Kidney epithelial cell (primary cell): ENCODE data around the gene RELA. TPM values are rescaled to one million over a fixed set of nuclear protein-coding genes. Genes with fewer than 3 reads are reported as not detected.

Experiments
- DNase-seq: peaks from one replicate; pipeline ENCODE4 v3.0.0-alpha.2; 2010; ENCODE audit warnings: low read depth
- H3K27me3 ChIP-seq: 2 replicates; pipeline ENCODE4 v1.6.0; 2011; ENCODE audit warnings: low read length; ENCODE audit not compliant: control insufficient read depth, insufficient read depth
- H3K36me3 ChIP-seq: 2 replicates; pipeline ENCODE4 v1.5.1; 2011; ENCODE audit warnings: low read length; ENCODE audit not compliant: control insufficient read depth, insufficient read depth
- H3K4me3 ChIP-seq: 2 replicates; pipeline ENCODE4 v1.5.1; 2011; ENCODE audit warnings: low read depth, mild to moderate bottlenecking, control low read depth, low read length
- total RNA-seq: library from RNA; depleted of rRNA; stranded (reverse); fragments of >200 nt; gene quantifications from 2 replicates; pipeline ENCODE4 v1.2.3, GENCODE V29; 2015
- TF ChIP-seq, protein P1 (sequence below): IDR thresholded peaks from 2 replicates; pipeline ENCODE4 v1.5.1; 2011; ENCODE audit warnings: mild to moderate bottlenecking, moderate library complexity, low read length, control low read depth, inconsistent platforms; ENCODE audit not compliant: insufficient read depth, poor library complexity, severe bottlenecking

RELA gene
- total RNA-seq, 1 donor from 2014 or later, result 64.3 TPM

DNA sequence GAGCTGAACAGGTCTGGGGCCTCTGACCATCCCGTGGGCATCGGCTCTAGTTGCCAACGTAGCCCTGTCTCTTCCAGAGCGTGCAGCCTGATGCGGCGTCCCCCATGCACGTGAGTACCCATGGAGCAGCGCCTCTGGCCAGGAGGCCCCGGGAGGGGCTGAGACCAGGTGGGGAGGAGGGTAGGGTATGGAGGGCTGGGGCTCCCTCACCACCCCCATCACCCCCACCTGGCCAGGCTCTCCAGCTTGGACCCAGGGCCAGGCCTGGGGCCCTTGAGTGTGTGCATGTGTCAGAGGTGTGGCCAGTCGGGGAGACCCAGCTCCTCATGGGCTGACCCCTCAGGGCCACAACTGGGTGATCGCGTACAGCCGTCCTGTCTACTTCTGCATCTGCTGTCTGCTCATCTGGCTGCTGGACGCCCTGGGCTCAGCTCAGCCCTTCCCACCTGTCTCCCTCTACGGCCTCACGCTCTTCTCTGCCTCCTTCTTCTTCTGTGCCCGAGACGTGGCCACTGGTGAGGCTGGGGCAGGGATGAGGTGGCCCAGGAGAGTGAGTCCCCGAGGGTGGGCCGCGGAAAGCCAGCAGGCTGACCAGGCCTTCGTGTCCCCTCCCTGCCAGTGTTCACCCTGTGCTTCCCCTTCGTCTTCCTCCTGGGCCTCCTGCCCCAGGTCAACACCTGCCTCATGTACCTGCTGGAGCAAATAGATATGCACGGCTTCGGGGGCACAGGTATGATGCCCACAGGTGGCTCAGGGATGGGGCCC, 38.7 kb downstream of the RELA start:
- Histone ChIP-seq H3K36me3 (peaks cover 2% of the 10 kb centered on the region), H3K4me3 (no peak overlapping the region), H3K27me3 (no peaks in the 10 kb centered on the region)
- TF ChIP-seq, protein P1, sequence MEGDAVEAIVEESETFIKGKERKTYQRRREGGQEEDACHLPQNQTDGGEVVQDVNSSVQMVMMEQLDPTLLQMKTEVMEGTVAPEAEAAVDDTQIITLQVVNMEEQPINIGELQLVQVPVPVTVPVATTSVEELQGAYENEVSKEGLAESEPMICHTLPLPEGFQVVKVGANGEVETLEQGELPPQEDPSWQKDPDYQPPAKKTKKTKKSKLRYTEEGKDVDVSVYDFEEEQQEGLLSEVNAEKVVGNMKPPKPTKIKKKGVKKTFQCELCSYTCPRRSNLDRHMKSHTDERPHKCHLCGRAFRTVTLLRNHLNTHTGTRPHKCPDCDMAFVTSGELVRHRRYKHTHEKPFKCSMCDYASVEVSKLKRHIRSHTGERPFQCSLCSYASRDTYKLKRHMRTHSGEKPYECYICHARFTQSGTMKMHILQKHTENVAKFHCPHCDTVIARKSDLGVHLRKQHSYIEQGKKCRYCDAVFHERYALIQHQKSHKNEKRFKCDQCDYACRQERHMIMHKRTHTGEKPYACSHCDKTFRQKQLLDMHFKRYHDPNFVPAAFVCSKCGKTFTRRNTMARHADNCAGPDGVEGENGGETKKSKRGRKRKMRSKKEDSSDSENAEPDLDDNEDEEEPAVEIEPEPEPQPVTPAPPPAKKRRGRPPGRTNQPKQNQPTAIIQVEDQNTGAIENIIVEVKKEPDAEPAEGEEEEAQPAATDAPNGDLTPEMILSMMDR, result no peak
- no peak for DNase-seq

GRCh38 chr11:65623177-65623576, 39.5 kb downstream of the RELA start:
- Histone ChIP-seq H3K27me3 (no peaks in the 10 kb centered on the region), H3K4me3 (no peak overlapping the region), H3K36me3 (peaks cover 3% of the 10 kb centered on the region)
- no peak for DNase-seq
- TF ChIP-seq, protein P1, result no peak

DNA sequence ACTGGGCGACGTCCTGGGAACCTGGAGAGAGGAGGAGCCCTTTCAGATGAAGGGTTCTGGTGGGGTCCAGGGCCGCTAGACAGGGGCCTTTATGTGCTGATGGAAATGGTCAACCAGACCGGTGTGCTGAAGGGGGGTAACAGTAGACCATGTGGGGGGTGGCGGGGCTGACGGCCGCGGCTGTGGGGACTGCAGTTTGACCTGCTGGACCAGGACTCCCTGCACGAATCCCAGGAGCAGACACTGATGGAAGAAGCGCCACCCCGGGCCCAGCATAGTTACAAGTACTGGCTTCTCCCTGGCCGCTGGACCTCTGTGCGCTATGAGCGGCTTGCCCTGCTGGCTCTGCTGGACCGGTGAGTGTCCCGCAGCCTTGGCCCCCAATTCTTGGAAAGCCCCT, 40.7 kb downstream of the RELA start:
- no peaks in the 10 kb centered on the region for H3K27me3 ChIP-seq
- TF ChIP-seq, protein P1, result no peak
- peaks cover 3% of the 10 kb centered on the region for H3K36me3 ChIP-seq
- H3K4me3 ChIP-seq, result no peak overlapping the region
- no peak for DNase-seq

DNA sequence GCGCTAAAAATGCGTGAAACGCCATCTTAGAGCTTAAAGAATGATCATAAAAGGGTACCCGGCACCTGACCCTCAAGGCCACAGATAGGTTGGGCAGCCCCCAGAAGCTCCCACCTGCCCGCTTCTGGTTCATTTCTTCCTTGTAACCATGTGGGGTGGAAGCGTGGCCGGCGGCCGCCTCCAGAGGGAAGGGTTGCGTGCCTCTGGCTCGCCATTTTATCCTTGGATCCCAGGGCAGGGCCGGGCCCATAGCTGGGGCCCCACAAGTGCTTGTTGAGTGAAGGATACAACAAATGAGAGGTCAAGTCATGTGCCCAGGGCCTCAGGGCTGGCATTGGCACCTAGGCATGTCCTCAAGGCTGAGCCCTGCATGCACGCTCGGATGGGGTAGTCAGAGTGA, 41.3 kb downstream of the RELA start:
- H3K36me3 ChIP-seq, result peaks cover 3% of the 10 kb centered on the region
- DNase-seq, result no peak
- no peak overlapping the region for H3K4me3 ChIP-seq
- no peaks in the 10 kb centered on the region for H3K27me3 ChIP-seq
- TF ChIP-seq, protein P1, result no peak

DNA sequence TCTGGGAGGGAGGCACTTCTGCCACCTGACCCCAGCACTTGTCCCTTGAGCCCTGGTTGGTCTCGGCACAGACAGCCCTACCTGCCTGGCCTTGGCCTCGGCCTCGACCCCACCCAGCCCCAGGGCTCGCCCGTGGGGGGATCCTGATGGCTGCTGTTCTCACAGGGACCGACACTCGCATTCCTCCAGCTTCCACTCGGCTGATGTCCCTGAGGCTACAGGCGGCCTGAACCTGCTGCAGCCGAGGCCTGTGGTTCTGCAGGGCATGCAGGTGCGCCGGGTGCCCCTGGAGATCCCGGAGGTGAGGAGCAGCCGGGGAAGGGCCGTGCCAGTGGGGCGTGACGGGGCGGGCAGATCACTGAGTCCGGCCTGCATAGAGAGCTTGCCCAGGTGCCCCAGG, 42.0 kb downstream of the RELA start:
- Histone ChIP-seq H3K36me3 (peaks cover 3% of the 10 kb centered on the region), H3K4me3 (no peak overlapping the region), H3K27me3 (no peaks in the 10 kb centered on the region)
- TF ChIP-seq, protein P1, result no peak
- no peak for DNase-seq

DNA sequence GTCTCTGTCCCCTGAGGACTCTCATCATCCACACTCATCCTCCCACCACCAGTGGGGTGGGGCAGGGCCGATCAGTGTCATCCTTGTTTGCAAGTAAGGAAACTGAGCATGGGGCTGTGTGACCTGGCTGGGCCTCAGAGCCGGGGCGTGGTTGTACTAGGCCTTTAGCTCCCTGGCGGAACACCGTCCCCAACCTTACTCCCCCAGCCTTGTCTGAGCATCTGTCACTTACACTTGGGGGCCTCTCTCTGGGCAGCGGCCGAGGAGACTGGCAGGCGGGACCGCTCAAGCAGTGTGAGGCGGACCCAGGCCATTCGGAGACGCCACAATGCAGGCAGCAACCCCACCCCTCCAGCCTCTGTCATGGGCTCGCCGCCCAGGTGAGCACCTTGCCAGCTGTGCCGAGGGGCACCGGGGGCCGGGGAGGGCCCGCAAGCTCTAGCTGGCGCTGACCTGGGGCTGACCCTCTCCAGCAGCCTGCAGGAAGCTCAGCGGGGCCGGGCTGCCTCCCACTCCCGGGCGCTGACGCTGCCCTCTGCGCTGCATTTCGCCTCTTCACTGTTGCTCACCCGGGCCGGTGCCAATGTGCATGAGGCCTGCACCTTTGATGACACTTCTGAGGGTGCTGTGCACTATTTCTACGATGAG, 43.3 kb downstream of the RELA start:
- TF ChIP-seq, protein P1, result no peak
- DNase-seq, result no peak
- no peak overlapping the region for H3K4me3 ChIP-seq
- no peaks in the 10 kb centered on the region for H3K27me3 ChIP-seq
- H3K36me3 ChIP-seq, result peaks cover 3% of the 10 kb centered on the region
